ENCODE measurements around the gene DYNC1LI1.

- TF ChIP-seq, protein P1, sequence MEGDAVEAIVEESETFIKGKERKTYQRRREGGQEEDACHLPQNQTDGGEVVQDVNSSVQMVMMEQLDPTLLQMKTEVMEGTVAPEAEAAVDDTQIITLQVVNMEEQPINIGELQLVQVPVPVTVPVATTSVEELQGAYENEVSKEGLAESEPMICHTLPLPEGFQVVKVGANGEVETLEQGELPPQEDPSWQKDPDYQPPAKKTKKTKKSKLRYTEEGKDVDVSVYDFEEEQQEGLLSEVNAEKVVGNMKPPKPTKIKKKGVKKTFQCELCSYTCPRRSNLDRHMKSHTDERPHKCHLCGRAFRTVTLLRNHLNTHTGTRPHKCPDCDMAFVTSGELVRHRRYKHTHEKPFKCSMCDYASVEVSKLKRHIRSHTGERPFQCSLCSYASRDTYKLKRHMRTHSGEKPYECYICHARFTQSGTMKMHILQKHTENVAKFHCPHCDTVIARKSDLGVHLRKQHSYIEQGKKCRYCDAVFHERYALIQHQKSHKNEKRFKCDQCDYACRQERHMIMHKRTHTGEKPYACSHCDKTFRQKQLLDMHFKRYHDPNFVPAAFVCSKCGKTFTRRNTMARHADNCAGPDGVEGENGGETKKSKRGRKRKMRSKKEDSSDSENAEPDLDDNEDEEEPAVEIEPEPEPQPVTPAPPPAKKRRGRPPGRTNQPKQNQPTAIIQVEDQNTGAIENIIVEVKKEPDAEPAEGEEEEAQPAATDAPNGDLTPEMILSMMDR (IDR thresholded peaks at IDR 0.05), result no peak
- TF ChIP-seq POLR2A (IDR thresholded peaks at IDR 0.05), result no peak
- no peak for TF ChIP-seq POLR2AphosphoS5 (IDR thresholded peaks at IDR 0.05; ENCODE audit: insufficient read depth in 1 of 2, low read depth in 1 of 2)
These were observed 86.9 kb downstream of the DYNC1LI1 start for GRCh38 chr3:32483772-32484171.
